Panc1 (cell line): ENCODE data around the gene HOXC4. TPM values are rescaled to one million over a fixed set of nuclear protein-coding genes. Genes with fewer than 3 reads are reported as not detected.

Experiments used
- ATAC-seq: fragments of 200-7000 bp; cut with Tn5 transposase; 2 replicates; pipeline ENCODE4 v1.9.1; 2020; ENCODE audit warnings: mild to moderate bottlenecking, moderate library complexity
- Bru-seq: library from RNA; stranded (reverse); fragments of 400-500 nt; gene quantifications from one replicate; lab custom pipeline; 2021; lab: Mats Ljungman, UMichigan
- BruChase-seq, 2 experiments: library from RNA; stranded (reverse); fragments of 400-500 nt; gene quantifications; one replicate each; lab custom pipeline; 2021; lab: Mats Ljungman, UMichigan
- BruUV-seq: library from RNA; stranded (reverse); fragments of 400-500 nt; replicated peaks from 2 replicates; lab custom pipeline; 2021; lab: Mats Ljungman, UMichigan
- CTCF ChIA-PET: fragments of 300-600 bp; sonication (Branson Sonifier 250); formaldehyde crosslinking; loops from one replicate; lab custom pipeline; 2022; ENCODE audit warnings: antibody characterized with exemption; lab: Charles Lee
- POLR2A ChIA-PET: fragments of 300-600 bp; sonication (Branson Sonifier 250); formaldehyde crosslinking; loops from one replicate; lab custom pipeline; 2022; ENCODE audit warnings: antibody characterized with exemption; lab: Charles Lee
- DNase-seq: peaks from one replicate; pipeline ENCODE4 v3.0.0-alpha.2; 2010; ENCODE audit warnings: low read depth, low spot score
- H3K27ac ChIP-seq: 2 replicates; pipeline ENCODE4 v1.5.1; 2011; ENCODE audit warnings: mild to moderate bottlenecking, low read length, inconsistent platforms
- H3K27me3 ChIP-seq: fragments of 200-500 bp; sonication (Bioruptor generic); 2 replicates; pipeline ENCODE4 v1.6.0; 2014; ENCODE audit warnings: low read length, inconsistent platforms; ENCODE audit not compliant: control insufficient read depth, insufficient read depth
- H3K36me3 ChIP-seq: fragments of 200-500 bp; sonication (Bioruptor generic); 2 replicates; pipeline ENCODE4 v1.5.1; 2014; ENCODE audit warnings: inconsistent platforms, mild to moderate bottlenecking, low read length, moderate library complexity; ENCODE audit not compliant: control insufficient read depth, insufficient read depth
- H3K4me1 ChIP-seq: 2 replicates; pipeline ENCODE4 v1.5.1; 2011; ENCODE audit warnings: inconsistent platforms, mild to moderate bottlenecking, low read length, moderate library complexity; ENCODE audit not compliant: control insufficient read depth, insufficient read depth
- H3K4me3 ChIP-seq, 2 experiments: 2 replicates each; pipeline ENCODE4 v1.5.1; 2011 to 2012; ENCODE audit warnings: low read depth in 2 of 2, low read length in 2 of 2, mild to moderate bottlenecking in 2 of 2, inconsistent platforms in 1 of 2, moderate library complexity in 1 of 2
- H3K9me3 ChIP-seq: fragments of 200-500 bp; sonication (Bioruptor generic); 2 replicates; pipeline ENCODE4 v1.5.1; 2014; ENCODE audit warnings: low read depth, mild to moderate bottlenecking, inconsistent platforms, low read length, moderate library complexity; ENCODE audit not compliant: control insufficient read depth, insufficient read depth
- CTCF ChIP-seq: fragments of 450-650 bp; IDR thresholded peaks from 2 replicates; pipeline ENCODE4 v1.5.1; 2017; ENCODE audit warnings: mild to moderate bottlenecking
- POLR2AphosphoS5 ChIP-seq: IDR thresholded peaks from 2 replicates; pipeline ENCODE4 v1.6.1; 2012; ENCODE audit warnings: mild to moderate bottlenecking, low read depth, low read length, moderate library complexity
- SIN3A ChIP-seq: IDR thresholded peaks from 2 replicates; pipeline ENCODE4 v1.6.1; 2012; ENCODE audit warnings: low read depth, mild to moderate bottlenecking, low read length, moderate library complexity, borderline replicate concordance; ENCODE audit not compliant: insufficient read depth
- TCF7L2 ChIP-seq: IDR thresholded peaks from 2 replicates; pipeline ENCODE4 v1.6.1; 2011; ENCODE audit warnings: mild to moderate bottlenecking, low read depth, low read length, inconsistent platforms
- in situ Hi-C: cut with HindIII; loops from 2 replicates; pipeline ENCODE4 v1.10.0; 2016; ENCODE audit warnings: low sequenced_read_pairs, low pct_unique_long_range_greater_than_20kb
- intact Hi-C: fragments of 100-400 bp; cut with micrococcal nuclease; formaldehyde crosslinking; loops from one replicate; pipeline ENCODE4 v1.10.0; 2022; ENCODE audit not compliant: unreplicated experiment
- long read RNA-seq: library from polyadenylated mRNA; unstranded; transcript quantifications from one replicate; pipeline ENCODE4 v2.0.0, GENCODE V29; 2021; ENCODE audit not compliant: unreplicated experiment
- polyA plus RNA-seq: library from polyadenylated mRNA; unstranded; fragments of >200 nt; gene quantifications from one replicate; pipeline ENCODE4 v1.2.1, GENCODE V29; 2012; ENCODE audit warnings: missing spikeins; ENCODE audit not compliant: insufficient read length
- total RNA-seq: library from RNA; stranded (reverse); gene quantifications from one replicate; pipeline ENCODE4 v1.2.1, GENCODE V29; 2021; ENCODE audit not compliant: unreplicated experiment
- TF ChIP-seq, protein P1 (sequence below), 2 experiments: IDR thresholded peaks; 2 replicates each; pipeline ENCODE4 v1.6.1; 2011 to 2012; ENCODE audit warnings: low read depth in 2 of 2, control low read depth in 1 of 2, low read length in 1 of 2, mild to moderate bottlenecking in 1 of 2, moderate library complexity in 1 of 2; ENCODE audit not compliant: insufficient read depth in 1 of 2

HOXC4 gene
- total RNA-seq: 22.7 TPM
- polyA plus RNA-seq: 25.2 TPM
- percentile 97 among the genes with signal in this experiment for Bru-seq, nascent RNA
- percentile 90 among the genes with signal in this experiment for BruChase-seq, experiment 1, labeled RNA remaining after a 2-hour chase
- percentile 85 among the genes with signal in this experiment for BruChase-seq, experiment 2, labeled RNA remaining after a 6-hour chase
- long read RNA-seq, partial matches to known transcripts: 12 of 17 reads
- long read RNA-seq, other reads (novel, unspliced or antisense): 3 of 17 reads

DNA sequence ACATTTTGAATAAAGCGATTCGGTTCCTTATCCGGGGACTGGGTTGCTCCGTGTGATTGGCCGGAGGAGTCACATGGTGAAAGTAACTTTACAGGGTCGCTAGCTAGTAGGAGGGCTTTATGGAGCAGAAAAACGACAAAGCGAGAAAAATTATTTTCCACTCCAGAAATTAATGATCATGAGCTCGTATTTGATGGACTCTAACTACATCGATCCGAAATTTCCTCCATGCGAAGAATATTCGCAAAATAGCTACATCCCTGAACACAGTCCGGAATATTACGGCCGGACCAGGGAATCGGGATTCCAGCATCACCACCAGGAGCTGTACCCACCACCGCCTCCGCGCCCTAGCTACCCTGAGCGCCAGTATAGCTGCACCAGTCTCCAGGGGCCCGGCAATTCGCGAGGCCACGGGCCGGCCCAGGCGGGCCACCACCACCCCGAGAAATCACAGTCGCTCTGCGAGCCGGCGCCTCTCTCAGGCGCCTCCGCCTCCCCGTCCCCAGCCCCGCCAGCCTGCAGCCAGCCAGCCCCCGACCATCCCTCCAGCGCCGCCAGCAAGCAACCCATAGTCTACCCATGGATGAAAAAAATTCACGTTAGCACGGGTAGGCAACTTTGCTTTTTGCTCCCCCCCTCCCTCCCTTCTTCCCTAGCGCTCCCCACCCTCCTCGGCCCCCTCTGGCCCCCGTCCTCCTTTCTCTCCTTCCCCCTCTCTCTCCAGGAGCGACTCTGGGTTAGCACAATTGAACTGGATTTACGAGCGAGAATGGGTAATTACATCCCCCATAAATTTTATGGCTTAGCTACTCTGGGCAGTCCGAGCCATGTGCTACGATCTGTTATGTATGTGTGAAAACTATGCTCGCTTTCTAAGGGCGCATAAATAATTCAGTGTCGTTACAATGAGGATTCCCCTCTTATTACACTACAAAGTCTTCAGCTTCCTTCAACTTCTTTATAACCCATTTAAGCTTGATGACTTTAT lies at the start of gene HOXC4:
Gene HOXC4 (plus strand): TSS at position 85 of the 991 bp plus-strand sequence. CDS start 88 bp downstream, at position 173.
- ChIA-PET POLR2A (no interaction called here), CTCF (interaction anchor here (0.5 to 0.6 kb wide), 2 partner anchors 96 to 162 kb away, joined by 3 to 7 read pairs; no protein-coding TSS in a partner anchor)
- H3K4me3 ChIP-seq: peak within 1 kb of the TSS in 1 of 2 experiments; percentile 33; a peak in 1 of 4 replicates

DNA sequence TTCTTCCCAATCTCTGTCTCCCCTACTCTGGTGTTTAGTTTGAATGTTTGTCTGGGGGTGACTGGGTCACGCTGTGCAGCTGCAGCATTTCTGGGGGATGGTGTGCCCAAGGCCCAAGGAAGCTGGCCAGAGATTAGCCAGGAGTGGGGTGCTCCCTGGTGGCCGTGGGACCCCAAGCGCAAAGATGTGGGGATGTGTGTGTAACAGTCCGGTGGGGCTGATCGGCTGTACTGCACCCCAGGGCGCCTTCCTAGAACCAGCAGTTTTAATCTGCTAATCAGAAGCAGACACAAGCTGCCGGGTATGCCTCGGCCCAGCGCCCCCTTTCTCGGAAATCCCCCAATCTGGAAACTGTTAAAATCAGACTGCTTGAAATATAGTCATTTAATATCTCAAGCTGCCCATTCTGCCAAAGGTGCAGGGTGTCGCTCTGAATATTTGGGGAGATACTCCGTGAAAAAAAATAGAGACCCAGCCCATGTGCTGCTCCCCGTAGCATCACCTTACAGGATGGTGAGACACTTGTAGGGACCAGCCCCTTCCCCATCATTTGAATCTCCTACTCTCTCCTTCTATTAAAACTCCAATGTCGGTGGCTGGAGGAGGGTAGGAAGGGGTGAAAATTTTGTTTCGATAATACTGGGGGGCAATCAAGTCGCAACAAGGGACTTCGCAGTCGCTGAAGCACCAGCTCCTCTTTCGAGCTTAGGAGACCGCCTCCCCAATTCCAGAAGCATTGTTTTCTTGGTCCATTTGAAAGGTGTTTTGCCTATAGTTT lies 49.4 kb upstream of the HOXC4 start:
- peak; percentile 23; the same call in 1 of the 2 replicates for TF ChIP-seq CTCF
- peak; percentile 36; the same call in 1 of the 2 replicates for TF ChIP-seq POLR2AphosphoS5
- no peak for TF ChIP-seq TCF7L2
- TF ChIP-seq, protein P1, sequence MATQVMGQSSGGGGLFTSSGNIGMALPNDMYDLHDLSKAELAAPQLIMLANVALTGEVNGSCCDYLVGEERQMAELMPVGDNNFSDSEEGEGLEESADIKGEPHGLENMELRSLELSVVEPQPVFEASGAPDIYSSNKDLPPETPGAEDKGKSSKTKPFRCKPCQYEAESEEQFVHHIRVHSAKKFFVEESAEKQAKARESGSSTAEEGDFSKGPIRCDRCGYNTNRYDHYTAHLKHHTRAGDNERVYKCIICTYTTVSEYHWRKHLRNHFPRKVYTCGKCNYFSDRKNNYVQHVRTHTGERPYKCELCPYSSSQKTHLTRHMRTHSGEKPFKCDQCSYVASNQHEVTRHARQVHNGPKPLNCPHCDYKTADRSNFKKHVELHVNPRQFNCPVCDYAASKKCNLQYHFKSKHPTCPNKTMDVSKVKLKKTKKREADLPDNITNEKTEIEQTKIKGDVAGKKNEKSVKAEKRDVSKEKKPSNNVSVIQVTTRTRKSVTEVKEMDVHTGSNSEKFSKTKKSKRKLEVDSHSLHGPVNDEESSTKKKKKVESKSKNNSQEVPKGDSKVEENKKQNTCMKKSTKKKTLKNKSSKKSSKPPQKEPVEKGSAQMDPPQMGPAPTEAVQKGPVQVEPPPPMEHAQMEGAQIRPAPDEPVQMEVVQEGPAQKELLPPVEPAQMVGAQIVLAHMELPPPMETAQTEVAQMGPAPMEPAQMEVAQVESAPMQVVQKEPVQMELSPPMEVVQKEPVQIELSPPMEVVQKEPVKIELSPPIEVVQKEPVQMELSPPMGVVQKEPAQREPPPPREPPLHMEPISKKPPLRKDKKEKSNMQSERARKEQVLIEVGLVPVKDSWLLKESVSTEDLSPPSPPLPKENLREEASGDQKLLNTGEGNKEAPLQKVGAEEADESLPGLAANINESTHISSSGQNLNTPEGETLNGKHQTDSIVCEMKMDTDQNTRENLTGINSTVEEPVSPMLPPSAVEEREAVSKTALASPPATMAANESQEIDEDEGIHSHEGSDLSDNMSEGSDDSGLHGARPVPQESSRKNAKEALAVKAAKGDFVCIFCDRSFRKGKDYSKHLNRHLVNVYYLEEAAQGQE (IDR thresholded peaks at IDR 0.05; ENCODE audit: insufficient read depth in 1 of 2, low read depth in 2 of 2, low read length in 1 of 2): no peak
- 0 out of 2 replicates have a peak, but pooled peaks have one; percentile 55 for TF ChIP-seq SIN3A
- DNase-seq (no peak), ATAC-seq (no peak)
- Histone ChIP-seq H3K4me1 (peaks cover 44% of the 10 kb centered on the region), H3K27ac (peak overlapping the region; percentile 99), H3K9me3 (no peaks in the 10 kb centered on the region), H3K27me3 (no peaks in the 10 kb centered on the region), H3K4me3 (peak overlapping the region; percentile 47 to 66), H3K36me3 (peaks cover 3% of the 10 kb centered on the region)
- ChIA-PET POLR2A (no interaction called here), CTCF (interaction anchor here (0.6 kb wide), 2 partner anchors 12 to 23 kb away, joined by 3 to 4 read pairs; no protein-coding TSS in a partner anchor)
- in situ Hi-C loops (no loop called here), intact Hi-C loops (no loop called here)
- no TSS peak for BruUV-seq

More for the DNA sequence above, at the start of gene HOXC4:
- in situ Hi-C loops: no loop called here
- Histone ChIP-seq H3K27me3 (no peaks in the 10 kb centered on the region), H3K9me3 (no peaks in the 10 kb centered on the region), H3K27ac (peak within 1 kb of the TSS; percentile 39; the same call in 1 of the 2 replicates), H3K4me1 (peaks cover 52% of the 10 kb centered on the region), H3K36me3 (no peaks in the 10 kb centered on the region)
- TF ChIP-seq SIN3A: no peak
- TF ChIP-seq POLR2AphosphoS5: no peak
- no peak for TF ChIP-seq CTCF
- DNase-seq (no peak), ATAC-seq (no peak)
- intact Hi-C loops: no loop called here
- no TSS peak for BruUV-seq
